Ascending aorta (tissue), 2 donors: ENCODE data around the gene KDM4D. TPM values are rescaled to one million over a fixed set of nuclear protein-coding genes. Genes with fewer than 3 reads are reported as not detected.

Experiments
- DNase-seq, 2 donors: peaks; one replicate each; pipeline ENCODE4 v3.0.0-alpha.2; 2019; ENCODE audit warnings: low spot score in 2 of 2
- H3K27ac ChIP-seq, 2 donors: fragments of 200-600 bp; sonication (generic); one replicate each; pipeline ENCODE4 v1.5.1; 2016 to 2017; ENCODE audit warnings: mild to moderate bottlenecking in 1 of 2
- H3K27me3 ChIP-seq: fragments of 200-600 bp; sonication (generic); one replicate; pipeline ENCODE4 v1.5.1; 2017
- H3K36me3 ChIP-seq, 2 donors: fragments of 200-600 bp; sonication (generic); one replicate each; pipeline ENCODE4 v1.5.1; 2016
- H3K4me1 ChIP-seq, 2 donors: fragments of 200-600 bp; sonication (generic); one replicate each; pipeline ENCODE4 v1.5.1; 2016 to 2017; ENCODE audit warnings: mild to moderate bottlenecking in 1 of 2
- H3K4me3 ChIP-seq, 2 donors: fragments of 200-600 bp; sonication (generic); one replicate each; pipeline ENCODE4 v1.5.1; 2016 to 2017; ENCODE audit warnings: mild to moderate bottlenecking in 1 of 2
- H3K9me3 ChIP-seq, 2 donors: fragments of 200-600 bp; sonication (generic); one replicate each; pipeline ENCODE4 v1.5.1; 2016
- CTCF ChIP-seq, 3 experiments: fragments of 200-600 bp in 2 of 3; fragments of 450-650 bp in 1 of 3; sonication (generic) in 2 of 3; IDR thresholded peaks; one replicate each; pipeline ENCODE4 v1.5.1; 2016 to 2019; ENCODE audit warnings: antibody characterized with exemption in 3 of 3, mild to moderate bottlenecking in 1 of 3, moderate library complexity in 1 of 3
- intact Hi-C: fragments of 100-400 bp; cut with DNase I; formaldehyde crosslinking; loops from one replicate; pipeline ENCODE4 v1.15.1; 2023
- total RNA-seq: library from RNA; depleted of rRNA; stranded (reverse); fragments of >200 nt; gene quantifications from one replicate; pipeline ENCODE4 v1.1.0, GENCODE V29; 2016

KDM4D gene
- total RNA-seq, 1 donor from 2014 or later = not detected

DNA sequence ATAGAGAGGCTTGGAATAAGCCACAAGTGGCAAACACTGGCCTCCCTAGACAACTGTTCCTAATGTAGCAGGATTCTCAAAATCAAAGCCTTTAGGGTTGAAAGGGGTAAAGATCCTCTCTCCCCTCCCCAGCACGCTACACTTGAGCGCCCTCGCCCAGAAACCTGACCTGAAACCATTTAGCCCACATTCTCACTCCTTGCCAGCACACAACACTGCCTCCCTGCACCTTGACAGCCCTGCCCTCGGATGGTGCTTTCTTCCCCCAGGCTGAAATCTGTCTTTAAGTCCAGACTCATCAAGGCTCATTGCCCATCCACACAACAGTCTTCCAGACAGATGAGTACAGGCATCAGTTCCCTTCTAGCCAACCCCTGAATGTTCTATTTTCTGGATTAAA is 26.7 kb upstream of the KDM4D start:
- Histone ChIP-seq H3K36me3 (no peaks in the 10 kb centered on the region), H3K4me3 (no peak overlapping the region), H3K27me3 (no peaks in the 10 kb centered on the region), H3K9me3 (no peaks in the 10 kb centered on the region), H3K4me1 (no peaks in the 10 kb centered on the region), H3K27ac (no peak overlapping the region)
- intact Hi-C loops = no loop called here
- no peak for TF ChIP-seq CTCF (IDR thresholded peaks at IDR 0.05)
- no peak for DNase-seq

DNA sequence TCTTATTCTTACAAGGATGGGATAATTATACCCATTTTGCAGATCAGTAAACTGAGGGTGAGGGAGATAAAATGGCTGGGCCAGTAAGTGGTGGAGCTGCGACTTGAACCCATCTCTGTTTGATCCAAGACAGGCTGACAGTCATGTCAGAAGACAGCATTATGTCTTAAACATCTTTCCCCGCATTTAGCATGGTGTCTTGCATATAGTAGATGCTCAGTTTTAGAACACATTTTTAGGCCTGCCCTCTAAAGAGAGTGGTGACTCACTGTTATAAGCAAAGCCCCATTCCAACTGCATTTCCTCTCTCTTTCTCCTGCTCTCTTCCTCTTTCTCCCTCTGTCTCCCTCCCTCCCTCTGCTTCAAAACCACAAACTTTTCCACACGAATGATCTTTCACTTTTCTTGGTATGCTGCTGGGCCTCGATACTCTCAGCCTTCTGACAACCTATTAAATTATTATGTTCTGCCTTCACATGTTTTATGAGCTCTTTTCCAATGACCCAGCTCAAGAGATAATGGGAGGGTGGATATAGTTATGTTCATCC is 25.4 kb upstream of the KDM4D start:
- Histone ChIP-seq H3K4me1 (no peaks in the 10 kb centered on the region), H3K27me3 (no peaks in the 10 kb centered on the region), H3K4me3 (no peak overlapping the region), H3K36me3 (no peaks in the 10 kb centered on the region), H3K9me3 (no peaks in the 10 kb centered on the region), H3K27ac (no peak overlapping the region)
- TF ChIP-seq CTCF (IDR thresholded peaks at IDR 0.05) = no peak
- intact Hi-C loops = no loop called here
- no peak for DNase-seq

DNA sequence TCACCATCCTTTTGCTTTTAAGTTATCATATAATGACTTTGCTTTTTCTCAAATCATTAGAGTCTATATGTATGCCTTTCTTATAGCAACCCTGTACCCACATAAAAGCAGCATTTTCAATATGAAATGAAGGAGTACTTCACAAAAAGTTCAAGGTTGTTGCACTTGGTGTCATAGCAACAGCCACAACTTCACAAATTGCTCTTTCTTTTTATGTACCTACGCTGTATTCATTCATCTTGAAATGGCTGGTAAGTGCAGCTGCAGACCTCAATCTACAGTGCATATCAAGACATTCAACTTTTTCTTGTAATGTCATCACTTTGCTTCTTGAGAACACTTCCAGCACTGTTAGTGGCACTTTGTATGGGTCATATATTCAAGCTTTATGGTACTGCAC is 18.8 kb upstream of the KDM4D start:
- H3K27ac ChIP-seq = no peak overlapping the region
- TF ChIP-seq CTCF (IDR thresholded peaks at IDR 0.05) = no peak
- H3K36me3 ChIP-seq = peaks cover 3 to 5% of the 10 kb centered on the region in 2 donors
- H3K4me1 ChIP-seq = no peaks in the 10 kb centered on the region
- H3K9me3 ChIP-seq = no peaks in the 10 kb centered on the region
- intact Hi-C loops = no loop called here
- no peaks in the 10 kb centered on the region for H3K27me3 ChIP-seq
- H3K4me3 ChIP-seq = no peak overlapping the region
- no peak for DNase-seq

- no peaks in the 10 kb centered on the region for H3K4me1 ChIP-seq
- no peak overlapping the region for H3K4me3 ChIP-seq
- no peak overlapping the region for H3K27ac ChIP-seq
- intact Hi-C loops = no loop called here
- no peak for TF ChIP-seq CTCF (IDR thresholded peaks at IDR 0.05)
- H3K36me3 ChIP-seq = peaks cover 25% of the 10 kb centered on the region in 2 donors
- no peaks in the 10 kb centered on the region for H3K9me3 ChIP-seq
- DNase-seq = no peak
- no peaks in the 10 kb centered on the region for H3K27me3 ChIP-seq
Observed at GRCh38 chr11:94956963-94957362, 16.5 kb upstream of the KDM4D start.

DNA sequence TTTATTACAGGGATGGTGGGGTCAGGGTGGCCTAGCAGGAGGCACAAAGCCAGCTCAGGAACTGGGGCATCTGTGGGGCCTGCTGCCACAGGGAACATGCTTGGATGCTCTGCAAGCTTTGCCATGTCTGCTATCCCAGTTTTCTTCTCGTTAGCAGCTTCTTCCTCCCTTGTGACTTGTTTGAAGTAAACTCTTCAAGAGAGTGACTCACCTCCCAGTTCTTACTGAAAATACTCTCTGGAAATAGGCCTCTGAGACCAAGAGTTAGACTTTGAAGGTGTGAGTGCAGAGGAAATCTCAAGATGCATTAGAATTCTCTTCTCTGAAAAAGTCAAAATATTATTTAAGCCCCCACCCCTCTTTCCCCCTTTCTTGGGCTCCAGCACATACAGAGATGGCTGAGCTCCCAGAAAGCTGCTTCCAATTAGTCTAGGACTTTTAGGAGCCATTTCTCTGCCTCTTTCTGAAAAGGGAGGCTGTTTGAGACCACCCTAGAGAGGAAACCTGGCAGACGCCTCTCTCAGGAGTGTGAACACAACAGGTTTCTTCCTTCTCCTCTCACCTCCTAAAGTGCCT is 15.3 kb upstream of the KDM4D start:
- no peaks in the 10 kb centered on the region for H3K4me1 ChIP-seq
- no peaks in the 10 kb centered on the region for H3K27me3 ChIP-seq
- TF ChIP-seq CTCF (IDR thresholded peaks at IDR 0.05) = no peak
- DNase-seq = no peak
- H3K4me3 ChIP-seq = no peak overlapping the region
- peaks cover 37% of the 10 kb centered on the region in 2 donors for H3K36me3 ChIP-seq
- H3K9me3 ChIP-seq = no peaks in the 10 kb centered on the region
- intact Hi-C loops = no loop called here
- H3K27ac ChIP-seq = no peak overlapping the region

GRCh38 chr11:94959179-94959578 is 14.3 kb upstream of the KDM4D start:
- Histone ChIP-seq H3K27ac (no peak overlapping the region), H3K9me3 (no peaks in the 10 kb centered on the region), H3K4me1 (no peaks in the 10 kb centered on the region)

More at GRCh38 chr11:94959179-94959578, 14.3 kb upstream of the KDM4D start:
- Histone ChIP-seq H3K36me3 (peaks cover 45 to 47% of the 10 kb centered on the region in 2 donors), H3K4me3 (no peak overlapping the region), H3K27me3 (no peaks in the 10 kb centered on the region)
- intact Hi-C loops = no loop called here
- TF ChIP-seq CTCF (IDR thresholded peaks at IDR 0.05) = no peak
- DNase-seq = no peak
